22Rv1 (cell line): Measurements from ENCODE around the gene UBE4B.

ENCODE experiments used
- CTCF ChIP-seq: fragments of 450-650 bp; IDR thresholded peaks from 2 replicates; pipeline ENCODE4 v1.5.1; 2017; ENCODE audit warnings: mild to moderate bottlenecking
- ZFX ChIP-seq: fragments of 450-650 bp; IDR thresholded peaks from 2 replicates; pipeline ENCODE4 v1.6.1; 2017; ENCODE audit warnings: antibody characterized with exemption, borderline replicate concordance

- TF ChIP-seq CTCF = no peak
- TF ChIP-seq ZFX = no peak
Observed at GRCh38 chr1:10185759-10186158, 153.0 kb downstream of the UBE4B start.
